SK-N-SH treated with all-trans-retinoic acid at 6 μM for 48 hours (cell line): Measurements from ENCODE around the gene SEMA7A.

Experiments
- ATAC-seq: fragments of 200-7000 bp; cut with Tn5 transposase; 3 replicates; pipeline ENCODE4 v1.9.1; 2020; ENCODE audit warnings: mild to moderate bottlenecking, moderate library complexity
- ARNTL ChIP-seq: fragments of 450-650 bp; formaldehyde crosslinking; IDR thresholded peaks from 2 replicates; pipeline ENCODE4 v1.5.0; 2020; ENCODE audit warnings: low read depth, mild to moderate bottlenecking, moderate library complexity, borderline replicate concordance
- CSDC2 ChIP-seq: fragments of 250-450 bp; sonication (Bioruptor Pico); IDR thresholded peaks from 2 replicates; pipeline ENCODE4 v1.5.0; 2020; ENCODE audit warnings: mild to moderate bottlenecking, moderate library complexity
- CSRNP3 ChIP-seq: fragments of 250-450 bp; sonication (Bioruptor Pico); IDR thresholded peaks from 2 replicates; pipeline ENCODE4 v1.5.1; 2021; ENCODE audit warnings: mild to moderate bottlenecking, moderate library complexity
- ESRRG ChIP-seq: fragments of 250-450 bp; sonication (Bioruptor Pico); IDR thresholded peaks from 2 replicates; pipeline ENCODE4 v1.6.1; 2021; ENCODE audit warnings: mild to moderate bottlenecking
- ISL1 ChIP-seq: fragments of 250-450 bp; sonication (Bioruptor Pico); IDR thresholded peaks from 2 replicates; pipeline ENCODE4 v2.1.2; 2022; ENCODE audit warnings: mild to moderate bottlenecking, moderate library complexity
- OSR1 ChIP-seq: fragments of 250-450 bp; sonication (Bioruptor Pico); IDR thresholded peaks from 2 replicates; pipeline ENCODE4 v1.8.0; 2022; ENCODE audit warnings: moderate library complexity, mild to moderate bottlenecking, inconsistent platforms
- PATZ1 ChIP-seq: fragments of 250-450 bp; sonication (Bioruptor Pico); IDR thresholded peaks from 2 replicates; pipeline ENCODE4 v1.8.0; 2020; ENCODE audit warnings: mild to moderate bottlenecking, moderate library complexity, borderline replicate concordance
- PPARA ChIP-seq: fragments of 250-450 bp; sonication (Bioruptor Pico); IDR thresholded peaks from 2 replicates; pipeline ENCODE4 v1.5.0; 2020; ENCODE audit warnings: mild to moderate bottlenecking, borderline replicate concordance
- RARB ChIP-seq: fragments of 250-450 bp; sonication (Bioruptor Pico); IDR thresholded peaks from 2 replicates; pipeline ENCODE4 v1.8.0; 2021; ENCODE audit warnings: mild to moderate bottlenecking, moderate library complexity
- SNAI2 ChIP-seq: fragments of 250-450 bp; sonication (Bioruptor Pico); IDR thresholded peaks from 2 replicates; pipeline ENCODE4 v1.5.0; 2020; ENCODE audit warnings: mild to moderate bottlenecking, moderate library complexity
- TCF4 ChIP-seq: fragments of 250-450 bp; sonication (Bioruptor Pico); IDR thresholded peaks from 2 replicates; pipeline ENCODE4 v1.8.0; 2021; ENCODE audit warnings: mild to moderate bottlenecking, moderate library complexity, borderline replicate concordance
- TOX ChIP-seq: fragments of 250-450 bp; sonication (Bioruptor Pico); IDR thresholded peaks from 2 replicates; pipeline ENCODE4 v1.8.0; 2021; ENCODE audit warnings: mild to moderate bottlenecking, moderate library complexity, borderline replicate concordance
- TSHZ2 ChIP-seq: fragments of 250-450 bp; sonication (Bioruptor Pico); IDR thresholded peaks from 2 replicates; pipeline ENCODE4 v1.5.0; 2020; ENCODE audit warnings: mild to moderate bottlenecking, moderate library complexity
- ZC3H10 ChIP-seq: fragments of 250-450 bp; sonication (Bioruptor Pico); IDR thresholded peaks from 2 replicates; pipeline ENCODE4 v1.5.1; 2021; ENCODE audit warnings: mild to moderate bottlenecking, moderate library complexity
- ZFP3 ChIP-seq: fragments of 250-450 bp; sonication (Bioruptor Pico); IDR thresholded peaks from 2 replicates; pipeline ENCODE4 v1.5.0; 2020; ENCODE audit warnings: mild to moderate bottlenecking, moderate library complexity
- ZFP30 ChIP-seq: fragments of 450-650 bp; formaldehyde crosslinking; IDR thresholded peaks from 2 replicates; pipeline ENCODE4 v1.5.0; 2022; ENCODE audit warnings: mild to moderate bottlenecking, moderate library complexity
- ZNF565 ChIP-seq: fragments of 450-650 bp; formaldehyde crosslinking; conservative IDR thresholded peaks from 2 replicates; pipeline ENCODE4 v1.5.0; 2020; ENCODE audit warnings: low read depth, mild to moderate bottlenecking, moderate library complexity
- ZNF70 ChIP-seq: fragments of 450-650 bp; formaldehyde crosslinking; IDR thresholded peaks from 2 replicates; pipeline ENCODE4 v1.5.0; 2020; ENCODE audit warnings: mild to moderate bottlenecking, moderate library complexity
- ZNF8 ChIP-seq: fragments of 450-650 bp; formaldehyde crosslinking; IDR thresholded peaks from 2 replicates; pipeline ENCODE4 v1.5.0; 2020; ENCODE audit warnings: mild to moderate bottlenecking, moderate library complexity

Gene SEMA7A

GRCh38 chr15:74414081-74414580 lies 19.6 kb downstream of the SEMA7A start:
- no peak for ATAC-seq
- TF ChIP-seq CSDC2 (CRISPR knock-in tag) (no peak), TOX (CRISPR knock-in tag) (no peak), ZFP30 (CRISPR knock-in tag) (no peak), ZC3H10 (no peak), TCF4 (CRISPR knock-in tag) (no peak), TSHZ2 (no peak), SNAI2 (CRISPR knock-in tag) (no peak), PPARA (CRISPR knock-in tag) (no peak), PATZ1 (CRISPR knock-in tag) (no peak), CSRNP3 (CRISPR knock-in tag) (no peak)
- TF ChIP-seq, all 23 proteins: peak for 0

- no peak for TF ChIP-seq ZC3H10
- no peak for TF ChIP-seq ARNTL (CRISPR knock-in tag)
- TF ChIP-seq ZFP30 (CRISPR knock-in tag): no peak
- TF ChIP-seq SNAI2 (CRISPR knock-in tag): no peak
- TF ChIP-seq ZNF70 (CRISPR knock-in tag): no peak
- TF ChIP-seq TOX (CRISPR knock-in tag): no peak
- TF ChIP-seq ESRRG (CRISPR knock-in tag): no peak
- no peak for TF ChIP-seq TCF4 (CRISPR knock-in tag)
- no peak for TF ChIP-seq CSRNP3 (CRISPR knock-in tag)
- no peak for TF ChIP-seq ZNF8 (CRISPR knock-in tag)
- TF ChIP-seq OSR1 (CRISPR knock-in tag): no peak
- TF ChIP-seq TSHZ2: no peak
- TF ChIP-seq PPARA (CRISPR knock-in tag): no peak
- no peak for TF ChIP-seq ZNF565 (CRISPR knock-in tag)
- TF ChIP-seq RARB (CRISPR knock-in tag): no peak
- no peak for ATAC-seq
Measured at GRCh38 chr15:74413350-74414080, 20.2 kb downstream of the SEMA7A start.

GRCh38 chr15:74412159-74412558 lies 21.6 kb downstream of the SEMA7A start:
- ATAC-seq: no peak
- TF ChIP-seq TOX (CRISPR knock-in tag) (no peak), ZFP3 (CRISPR knock-in tag) (no peak), ZNF70 (CRISPR knock-in tag) (no peak), ISL1 (CRISPR knock-in tag) (no peak), PATZ1 (CRISPR knock-in tag) (no peak)
